Ishikawa (cell line): Measurements from ENCODE around the gene STARD4.

Experiments
- EGR1 ChIP-seq: IDR thresholded peaks from 2 replicates; pipeline ENCODE4 v1.6.1; 2012
- FOXM1 ChIP-seq: IDR thresholded peaks from 2 replicates; pipeline ENCODE4 v1.6.1; 2012; ENCODE audit warnings: low read depth, borderline replicate concordance
- NFIC ChIP-seq: IDR thresholded peaks from 2 replicates; pipeline ENCODE4 v1.6.1; 2012
- TAF1 ChIP-seq: IDR thresholded peaks from 2 replicates; pipeline ENCODE4 v1.6.1; 2012; ENCODE audit warnings: low read depth, mild to moderate bottlenecking
- TCF12 ChIP-seq: IDR thresholded peaks from 2 replicates; pipeline ENCODE4 v1.6.1; 2012; ENCODE audit warnings: low read depth
- TEAD4 ChIP-seq: IDR thresholded peaks from 2 replicates; pipeline ENCODE4 v1.6.1; 2012
- YY1 ChIP-seq: IDR thresholded peaks from 2 replicates; pipeline ENCODE4 v1.6.1; 2012; ENCODE audit warnings: low read depth
- ZBTB7A ChIP-seq: IDR thresholded peaks from 2 replicates; pipeline ENCODE4 v1.6.1; 2012; ENCODE audit warnings: low read depth
- TF ChIP-seq, protein P1 (sequence below): IDR thresholded peaks from 2 replicates; pipeline ENCODE4 v1.6.1; 2012; ENCODE audit warnings: low read depth, mild to moderate bottlenecking
- TF ChIP-seq, protein P2 (sequence below): IDR thresholded peaks from 2 replicates; pipeline ENCODE4 v1.6.1; 2012

STARD4 gene

DNA sequence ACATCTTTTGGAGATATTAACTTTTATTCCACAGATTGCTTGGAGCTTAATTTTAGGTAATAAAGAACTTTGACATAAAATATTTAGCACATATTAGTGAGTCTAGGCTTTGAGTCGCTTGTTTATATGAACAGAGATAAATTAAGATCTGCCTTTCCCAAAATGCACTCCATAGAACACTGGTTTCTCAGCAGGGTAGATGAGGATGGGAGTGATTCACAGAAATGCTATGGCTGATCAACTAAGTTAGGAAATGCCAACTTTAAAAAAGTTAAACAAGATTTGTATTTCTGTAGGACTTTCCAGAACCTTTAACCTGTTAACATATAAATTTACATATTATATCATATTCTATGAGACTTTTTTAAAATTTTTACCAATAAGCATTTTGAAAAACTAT lies 65.2 kb downstream of the STARD4 start:
- TF ChIP-seq TEAD4 (no peak), FOXM1 (no peak), EGR1 (no peak), ZBTB7A (no peak), YY1 (no peak), TAF1 (no peak), TCF12 (no peak), NFIC (no peak)
- TF ChIP-seq, protein P1, sequence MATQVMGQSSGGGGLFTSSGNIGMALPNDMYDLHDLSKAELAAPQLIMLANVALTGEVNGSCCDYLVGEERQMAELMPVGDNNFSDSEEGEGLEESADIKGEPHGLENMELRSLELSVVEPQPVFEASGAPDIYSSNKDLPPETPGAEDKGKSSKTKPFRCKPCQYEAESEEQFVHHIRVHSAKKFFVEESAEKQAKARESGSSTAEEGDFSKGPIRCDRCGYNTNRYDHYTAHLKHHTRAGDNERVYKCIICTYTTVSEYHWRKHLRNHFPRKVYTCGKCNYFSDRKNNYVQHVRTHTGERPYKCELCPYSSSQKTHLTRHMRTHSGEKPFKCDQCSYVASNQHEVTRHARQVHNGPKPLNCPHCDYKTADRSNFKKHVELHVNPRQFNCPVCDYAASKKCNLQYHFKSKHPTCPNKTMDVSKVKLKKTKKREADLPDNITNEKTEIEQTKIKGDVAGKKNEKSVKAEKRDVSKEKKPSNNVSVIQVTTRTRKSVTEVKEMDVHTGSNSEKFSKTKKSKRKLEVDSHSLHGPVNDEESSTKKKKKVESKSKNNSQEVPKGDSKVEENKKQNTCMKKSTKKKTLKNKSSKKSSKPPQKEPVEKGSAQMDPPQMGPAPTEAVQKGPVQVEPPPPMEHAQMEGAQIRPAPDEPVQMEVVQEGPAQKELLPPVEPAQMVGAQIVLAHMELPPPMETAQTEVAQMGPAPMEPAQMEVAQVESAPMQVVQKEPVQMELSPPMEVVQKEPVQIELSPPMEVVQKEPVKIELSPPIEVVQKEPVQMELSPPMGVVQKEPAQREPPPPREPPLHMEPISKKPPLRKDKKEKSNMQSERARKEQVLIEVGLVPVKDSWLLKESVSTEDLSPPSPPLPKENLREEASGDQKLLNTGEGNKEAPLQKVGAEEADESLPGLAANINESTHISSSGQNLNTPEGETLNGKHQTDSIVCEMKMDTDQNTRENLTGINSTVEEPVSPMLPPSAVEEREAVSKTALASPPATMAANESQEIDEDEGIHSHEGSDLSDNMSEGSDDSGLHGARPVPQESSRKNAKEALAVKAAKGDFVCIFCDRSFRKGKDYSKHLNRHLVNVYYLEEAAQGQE = no peak
- TF ChIP-seq, protein P2, sequence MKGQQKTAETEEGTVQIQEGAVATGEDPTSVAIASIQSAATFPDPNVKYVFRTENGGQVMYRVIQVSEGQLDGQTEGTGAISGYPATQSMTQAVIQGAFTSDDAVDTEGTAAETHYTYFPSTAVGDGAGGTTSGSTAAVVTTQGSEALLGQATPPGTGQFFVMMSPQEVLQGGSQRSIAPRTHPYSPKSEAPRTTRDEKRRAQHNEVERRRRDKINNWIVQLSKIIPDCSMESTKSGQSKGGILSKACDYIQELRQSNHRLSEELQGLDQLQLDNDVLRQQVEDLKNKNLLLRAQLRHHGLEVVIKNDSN = no peak
